Measurements from ENCODE around the gene LENG8.
"Not testable (repeated sequence)": the region's sequence is repeated elsewhere in the genome, so short reads cannot be mapped to it uniquely, and the experiment has no call there.

LENG8 gene

GRCh38 chr19:54459282-54460229 is 10.6 kb downstream of the LENG8 start:
- no peaks in the 10 kb centered on the region for H3K27me3 Mint-ChIP-seq
- peak overlapping the region; percentile 77 for H3K27ac Mint-ChIP-seq
- DNase-seq: no peak
- no peak overlapping the region for H3K4me3 Mint-ChIP-seq
- H3K4me1 Mint-ChIP-seq (ENCODE audit: low read depth): peaks cover 37% of the 10 kb centered on the region
- peaks cover 85% of the 10 kb centered on the region for H3K36me3 Mint-ChIP-seq (ENCODE audit: low read depth)
- no peaks in the 10 kb centered on the region for H3K9me3 Mint-ChIP-seq

DNA sequence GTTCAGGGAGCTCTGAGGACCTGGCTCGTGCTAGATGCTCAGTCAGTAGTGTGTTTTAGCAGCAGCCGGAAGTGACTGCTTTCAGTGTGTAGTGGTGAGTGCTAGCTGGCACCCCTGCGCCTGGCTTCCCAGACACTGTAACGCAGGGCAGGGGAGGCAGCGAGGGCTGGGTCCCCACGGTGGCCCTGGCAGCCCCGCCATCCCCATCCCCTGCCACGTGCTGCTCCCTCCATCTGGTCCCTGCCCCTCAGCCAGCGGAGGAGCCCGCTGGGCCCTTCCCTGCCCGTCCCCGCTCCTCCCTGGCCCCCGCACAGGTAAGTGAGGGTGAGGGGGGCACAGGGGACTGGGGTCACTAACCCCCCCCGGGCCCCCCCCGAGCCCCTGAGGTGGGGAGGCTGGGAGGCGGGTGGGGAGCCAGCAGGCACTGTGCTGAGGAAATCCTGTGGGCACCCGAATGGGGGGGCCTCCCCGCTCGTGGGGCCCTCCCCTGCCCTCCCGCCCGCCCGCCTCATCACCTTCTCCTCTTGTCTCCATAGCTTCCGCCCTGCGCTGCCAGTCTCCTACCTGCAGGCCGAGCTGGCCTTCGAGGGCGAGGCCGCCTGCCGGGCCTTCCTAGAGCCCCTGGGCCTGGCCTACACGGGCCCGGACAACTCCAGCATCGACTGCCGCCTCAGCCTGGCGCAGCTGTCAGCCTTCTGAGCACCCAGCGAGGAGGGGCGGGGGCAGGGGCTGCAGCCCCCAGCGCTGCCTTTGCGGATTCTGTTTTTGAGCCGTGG is 11.4 kb downstream of the LENG8 start:
- Mint-ChIP-seq H3K4me1 (ENCODE audit: low read depth) (peaks cover 39% of the 10 kb centered on the region), H3K36me3 (ENCODE audit: low read depth) (peaks cover 76% of the 10 kb centered on the region), H3K27me3 (peaks cover 3% of the 10 kb centered on the region), H3K9me3 (no peaks in the 10 kb centered on the region), H3K4me3 (no peak overlapping the region), H3K27ac (peak overlapping the region; percentile 77)
- no peak for DNase-seq

DNA sequence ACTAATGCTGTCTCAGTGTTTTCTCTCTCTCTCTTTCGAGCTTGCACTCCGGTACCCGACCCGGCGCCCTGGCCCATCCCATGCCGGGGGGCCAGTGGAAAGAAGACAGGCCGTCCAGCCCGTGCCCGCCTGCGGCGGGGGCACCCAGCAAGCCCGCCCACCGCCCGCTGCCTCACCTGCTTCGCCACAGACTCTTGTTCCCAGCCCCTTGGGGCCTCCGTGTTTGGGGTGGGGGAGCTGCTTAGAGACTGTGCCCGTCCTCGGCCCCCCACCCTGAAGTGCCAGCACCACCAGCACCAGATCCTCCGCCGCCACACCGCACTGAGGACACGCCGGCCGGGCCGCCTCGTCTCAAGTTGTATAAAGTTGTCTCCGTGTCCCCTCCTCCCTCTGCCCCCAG is 12.2 kb downstream of the LENG8 start:
- peak overlapping the region; percentile 77 for H3K4me3 Mint-ChIP-seq
- H3K9me3 Mint-ChIP-seq: no peaks in the 10 kb centered on the region
- peaks cover 70% of the 10 kb centered on the region for H3K36me3 Mint-ChIP-seq (ENCODE audit: low read depth)
- peaks cover 39% of the 10 kb centered on the region for H3K4me1 Mint-ChIP-seq (ENCODE audit: low read depth)
- H3K27ac Mint-ChIP-seq: peak overlapping the region; percentile 82
- DNase-seq: no peak
- H3K27me3 Mint-ChIP-seq: peaks cover 8% of the 10 kb centered on the region

DNA sequence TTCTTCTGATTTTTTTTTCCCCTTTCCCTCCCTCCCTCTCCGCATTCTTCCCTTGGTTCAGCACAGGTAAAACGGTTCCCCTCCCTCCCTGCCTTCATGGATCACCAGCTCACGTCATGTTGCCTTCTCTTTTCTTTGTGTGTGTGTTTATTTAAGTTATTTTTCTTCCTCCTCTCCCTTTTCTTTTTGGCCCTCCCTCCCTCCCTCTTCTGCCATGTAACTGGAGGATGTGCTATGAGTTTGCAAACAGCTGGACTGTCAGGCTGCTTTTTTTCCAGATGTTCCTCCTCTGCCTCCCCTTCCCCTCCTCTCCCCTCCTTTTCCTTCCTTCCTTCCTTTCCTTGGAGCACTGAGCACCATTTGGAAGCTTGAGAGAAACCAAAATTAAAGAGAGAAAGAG is 12.6 kb downstream of the LENG8 start:
- no peak for DNase-seq
- H3K27ac Mint-ChIP-seq: peak overlapping the region; percentile 82

DNA sequence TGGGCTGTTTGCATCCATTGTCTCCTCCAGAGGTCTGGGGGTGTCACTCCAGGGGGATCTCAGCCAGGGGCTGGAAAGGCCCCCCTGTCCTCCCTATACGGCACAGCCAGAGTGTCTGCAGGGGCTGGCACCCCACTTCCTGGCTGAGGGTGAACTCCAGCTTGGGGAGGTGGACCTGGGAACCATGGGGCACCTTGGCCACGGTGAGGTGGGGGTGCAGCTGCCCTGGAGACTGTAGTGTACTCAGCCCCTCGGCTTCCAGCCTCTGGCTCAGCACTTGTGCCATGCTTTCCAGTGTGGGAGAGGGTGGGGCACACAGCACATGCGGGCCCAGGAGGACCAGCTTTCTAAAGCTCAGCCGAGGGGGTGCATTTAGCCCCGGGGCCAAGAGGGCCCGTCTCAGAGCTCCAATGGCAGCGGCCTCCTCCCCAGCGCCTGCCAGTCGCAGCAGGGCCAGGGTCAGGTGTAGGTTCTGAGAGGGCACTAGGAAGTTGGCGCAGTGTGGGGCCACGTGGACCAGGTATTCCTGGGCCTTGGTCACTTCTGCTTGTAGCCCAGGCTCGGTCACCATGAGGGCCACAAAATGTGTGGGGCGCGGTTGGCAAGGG is 13.2 kb downstream of the LENG8 start:
- Mint-ChIP-seq H3K27me3 (peaks cover 13% of the 10 kb centered on the region), H3K36me3 (ENCODE audit: low read depth) (peaks cover 61% of the 10 kb centered on the region), H3K4me3 (peak overlapping the region; percentile 77), H3K9me3 (no peaks in the 10 kb centered on the region), H3K4me1 (ENCODE audit: low read depth) (peaks cover 39% of the 10 kb centered on the region), H3K27ac (peak overlapping the region; percentile 82)
- DNase-seq: no peak

More for the DNA sequence above, 12.6 kb downstream of the LENG8 start:
- H3K36me3 Mint-ChIP-seq (ENCODE audit: low read depth): peaks cover 66% of the 10 kb centered on the region
- no peaks in the 10 kb centered on the region for H3K9me3 Mint-ChIP-seq
- peaks cover 39% of the 10 kb centered on the region for H3K4me1 Mint-ChIP-seq (ENCODE audit: low read depth)
- peaks cover 12% of the 10 kb centered on the region for H3K27me3 Mint-ChIP-seq
- H3K4me3 Mint-ChIP-seq: peak overlapping the region; percentile 77

DNA sequence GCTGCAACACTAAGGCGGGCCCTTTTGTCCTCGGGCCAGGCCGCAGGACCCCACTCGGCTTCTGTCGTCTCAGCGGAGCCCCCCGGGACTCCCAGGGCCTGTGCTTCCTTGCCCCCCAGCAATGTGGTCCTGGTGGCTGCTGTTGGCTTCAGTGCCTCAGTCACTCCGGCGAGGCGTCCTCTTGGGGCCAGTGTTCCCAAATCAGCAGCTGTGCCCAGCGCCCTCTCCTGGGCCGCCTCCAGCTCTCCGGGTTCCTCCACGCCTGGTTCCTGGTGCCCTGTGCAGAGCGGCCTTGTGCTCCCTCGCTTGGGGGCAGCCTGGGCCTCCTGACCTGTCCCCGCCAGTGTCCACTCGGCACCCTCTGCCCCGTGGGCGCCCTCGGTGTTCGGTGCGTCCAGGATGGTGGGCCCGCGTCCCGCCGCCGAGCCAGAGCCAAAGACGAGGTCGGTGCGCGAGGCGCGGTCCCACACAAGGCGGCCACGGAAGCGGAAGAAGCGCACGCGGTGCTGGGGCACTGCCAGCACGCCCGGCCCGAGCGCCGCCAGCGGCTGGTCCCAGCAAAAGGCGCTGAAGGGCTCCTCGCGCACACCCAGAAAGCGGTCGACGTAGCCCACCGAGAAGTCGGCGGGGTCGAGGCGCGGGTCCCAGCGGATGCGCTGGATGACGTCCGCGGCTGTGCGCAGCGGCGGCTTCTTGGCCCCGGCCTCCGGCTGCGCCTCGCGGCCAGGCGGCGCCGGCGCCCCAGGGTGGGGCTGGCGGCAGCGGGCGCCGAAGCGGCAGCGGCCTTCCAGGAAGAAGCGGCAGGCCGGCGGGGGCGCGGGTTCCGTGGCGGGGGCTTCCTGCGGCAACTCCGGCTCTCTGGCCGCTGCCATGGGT is 13.9 kb downstream of the LENG8 start:
- peaks cover 39% of the 10 kb centered on the region for H3K4me1 Mint-ChIP-seq (ENCODE audit: low read depth)
- H3K4me3 Mint-ChIP-seq: peak overlapping the region; percentile 80
- peak overlapping the region; percentile 95 for H3K27ac Mint-ChIP-seq
- H3K27me3 Mint-ChIP-seq: peaks cover 13% of the 10 kb centered on the region
- no peaks in the 10 kb centered on the region for H3K9me3 Mint-ChIP-seq
- DNase-seq: peak; percentile 82
- peaks cover 53% of the 10 kb centered on the region for H3K36me3 Mint-ChIP-seq (ENCODE audit: low read depth)

DNA sequence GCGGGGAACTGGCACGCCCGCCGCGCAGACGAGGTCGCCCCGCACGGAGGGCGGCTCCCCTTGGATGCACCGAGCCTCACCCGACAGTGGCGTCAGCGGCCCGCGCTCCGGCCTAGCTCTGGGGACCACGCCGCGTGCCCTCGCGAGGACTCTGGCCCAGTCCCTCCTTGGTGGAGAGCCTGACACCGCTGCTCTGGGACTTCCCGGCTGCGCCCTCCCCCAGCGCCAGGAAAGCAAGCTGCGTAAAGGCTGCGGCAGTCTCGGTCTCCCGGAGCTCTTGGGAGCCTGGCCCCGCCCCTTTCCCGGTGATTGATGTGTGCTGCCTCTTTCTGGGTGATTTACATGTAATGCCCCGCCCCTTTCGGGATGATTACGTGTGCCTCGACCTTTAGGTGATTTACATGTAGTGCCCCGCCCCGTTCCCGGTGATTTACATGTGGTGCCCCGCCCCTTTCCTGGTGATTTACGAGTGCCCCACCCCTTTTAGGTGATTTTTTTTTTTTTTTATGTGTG is 14.6 kb downstream of the LENG8 start, which contains the start of gene LENG9:
Gene LENG9, minus strand, starts transcription at position 248 of the 513 bp plus-strand sequence. CDS start 252 bp downstream, outside the sequence.
- peak; percentile 94 for DNase-seq
- H3K27ac Mint-ChIP-seq: peak within 1 kb of the TSS; percentile 95
- peak within 1 kb of the TSS; percentile 80 for H3K4me3 Mint-ChIP-seq
- H3K9me3 Mint-ChIP-seq: no peaks in the 10 kb centered on the region
- peaks cover 19% of the 10 kb centered on the region for H3K27me3 Mint-ChIP-seq
- peaks cover 32% of the 10 kb centered on the region for H3K4me1 Mint-ChIP-seq (ENCODE audit: low read depth)
- peaks cover 46% of the 10 kb centered on the region for H3K36me3 Mint-ChIP-seq (ENCODE audit: low read depth)

DNA sequence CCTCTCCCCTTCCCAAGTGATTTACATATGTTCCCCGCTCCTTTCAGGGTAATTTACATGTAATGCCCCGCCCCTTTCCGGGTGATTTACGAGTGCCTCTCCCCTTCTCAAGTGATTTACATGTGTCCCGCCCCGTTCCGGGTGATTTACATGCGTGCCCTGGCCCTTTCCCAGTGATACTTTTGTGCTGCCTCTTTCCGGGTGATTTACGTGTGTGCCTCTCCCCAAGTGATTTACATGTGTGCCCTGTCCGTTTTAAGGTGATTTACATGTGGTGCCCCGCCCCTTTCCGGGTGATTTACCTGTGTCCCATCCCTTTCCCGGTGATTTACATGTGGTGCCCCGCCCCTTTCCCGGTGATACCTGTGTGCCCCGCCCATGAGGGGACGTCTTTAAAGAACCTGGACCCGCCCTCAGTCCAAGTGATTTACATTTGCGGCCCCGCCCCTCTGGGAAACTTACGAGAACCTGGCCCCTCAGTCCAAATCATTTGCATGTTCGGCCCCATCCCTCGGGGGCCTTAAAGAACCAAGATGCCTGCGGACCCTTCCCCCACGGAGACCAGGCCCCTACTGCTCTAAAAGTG is 15.1 kb downstream of the LENG8 start:
- peak overlapping the region; percentile 95 for H3K27ac Mint-ChIP-seq
- peaks cover 41% of the 10 kb centered on the region for H3K36me3 Mint-ChIP-seq (ENCODE audit: low read depth)
- peaks cover 27% of the 10 kb centered on the region for H3K4me1 Mint-ChIP-seq (ENCODE audit: low read depth)
- H3K9me3 Mint-ChIP-seq: no peaks in the 10 kb centered on the region
- DNase-seq: peak; percentile 89
- H3K27me3 Mint-ChIP-seq: peaks cover 24% of the 10 kb centered on the region
- peak overlapping the region; percentile 80 for H3K4me3 Mint-ChIP-seq

DNA sequence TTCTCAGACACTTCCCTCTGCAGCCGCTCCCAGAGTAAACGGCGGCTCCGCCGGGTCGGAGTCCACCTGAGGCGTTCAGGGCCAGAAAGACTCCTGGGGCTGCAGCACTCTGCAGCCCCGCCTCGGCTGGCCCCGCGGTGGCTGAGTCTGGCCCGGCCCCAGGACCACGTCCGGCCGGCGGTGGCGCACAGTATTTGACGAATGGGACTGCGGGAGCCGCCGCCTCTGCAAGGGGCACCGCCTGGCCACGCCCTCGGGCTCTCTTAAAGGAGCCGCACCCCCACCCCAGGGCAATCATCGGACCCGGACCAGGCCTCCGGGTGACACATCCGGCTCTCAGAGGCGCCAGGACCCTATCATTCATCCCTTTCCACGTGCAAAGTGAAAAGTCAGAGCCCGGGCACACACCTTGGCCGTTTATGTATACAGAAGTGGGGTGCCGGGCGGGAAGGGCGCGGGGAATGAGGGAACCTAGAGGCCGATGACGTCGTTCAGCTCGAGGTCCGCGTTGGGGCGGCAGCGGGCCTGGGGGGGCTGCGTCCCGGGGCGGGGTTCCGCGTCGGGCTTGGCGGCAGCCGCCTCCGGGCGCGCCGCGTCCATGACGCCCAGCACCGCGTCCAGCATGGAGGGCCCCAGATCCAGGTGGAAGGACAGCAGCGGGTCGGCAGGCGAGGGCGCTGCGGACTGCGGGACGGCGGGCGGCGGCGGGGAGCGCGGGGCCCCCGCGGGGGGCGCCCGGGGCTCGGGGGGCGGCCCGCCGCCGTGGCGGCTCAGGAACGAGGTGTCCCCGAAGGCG is 15.8 kb downstream of the LENG8 start:
- DNase-seq: peak; percentile 87
- peaks cover 34% of the 10 kb centered on the region for H3K36me3 Mint-ChIP-seq (ENCODE audit: low read depth)
- H3K9me3 Mint-ChIP-seq: no peaks in the 10 kb centered on the region
- peaks cover 23% of the 10 kb centered on the region for H3K4me1 Mint-ChIP-seq (ENCODE audit: low read depth)
- H3K4me3 Mint-ChIP-seq: peak overlapping the region; percentile 80
- H3K27me3 Mint-ChIP-seq: peaks cover 31% of the 10 kb centered on the region
- H3K27ac Mint-ChIP-seq: peak overlapping the region; percentile 95

DNA sequence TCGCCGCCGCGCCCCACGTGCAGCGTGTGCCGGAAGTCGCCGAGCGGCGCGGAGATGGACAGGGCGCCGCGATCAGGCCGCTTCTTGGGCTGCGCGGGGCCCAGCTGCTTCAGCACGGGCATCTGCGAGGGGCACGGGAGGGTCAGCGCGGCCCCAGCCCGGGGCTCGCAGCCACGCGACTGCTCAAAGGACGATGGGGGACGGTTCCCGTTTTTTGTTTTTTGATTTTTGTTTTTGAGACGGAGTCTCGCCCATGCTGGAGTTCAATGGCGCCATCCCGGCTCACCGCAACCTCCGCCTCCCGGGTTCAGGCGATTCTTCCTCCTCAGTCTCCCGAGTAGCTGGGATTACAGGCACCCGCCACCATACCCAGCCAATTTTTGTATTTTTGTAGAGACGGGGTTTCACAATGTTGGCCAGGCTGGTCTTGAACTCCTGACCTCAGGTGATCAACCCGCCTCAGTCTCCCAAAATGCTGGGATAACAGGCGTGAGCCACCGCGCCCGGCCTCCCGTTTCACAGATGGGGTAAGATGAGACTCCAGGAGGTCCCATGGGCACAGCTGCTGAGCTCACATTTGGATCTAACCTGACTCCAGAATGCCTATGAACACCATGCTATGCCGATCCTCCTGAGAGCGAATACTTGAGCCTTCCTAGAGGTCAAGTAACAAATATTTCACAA is 16.6 kb downstream of the LENG8 start:
- no peaks in the 10 kb centered on the region for H3K9me3 Mint-ChIP-seq
- peak overlapping the region; percentile 44 for H3K27ac Mint-ChIP-seq
- H3K36me3 Mint-ChIP-seq (ENCODE audit: low read depth): peaks cover 31% of the 10 kb centered on the region
- peaks cover 23% of the 10 kb centered on the region for H3K4me1 Mint-ChIP-seq (ENCODE audit: low read depth)
- H3K4me3 Mint-ChIP-seq: peak overlapping the region; percentile 45
- no peak for DNase-seq
- peaks cover 39% of the 10 kb centered on the region for H3K27me3 Mint-ChIP-seq

DNA sequence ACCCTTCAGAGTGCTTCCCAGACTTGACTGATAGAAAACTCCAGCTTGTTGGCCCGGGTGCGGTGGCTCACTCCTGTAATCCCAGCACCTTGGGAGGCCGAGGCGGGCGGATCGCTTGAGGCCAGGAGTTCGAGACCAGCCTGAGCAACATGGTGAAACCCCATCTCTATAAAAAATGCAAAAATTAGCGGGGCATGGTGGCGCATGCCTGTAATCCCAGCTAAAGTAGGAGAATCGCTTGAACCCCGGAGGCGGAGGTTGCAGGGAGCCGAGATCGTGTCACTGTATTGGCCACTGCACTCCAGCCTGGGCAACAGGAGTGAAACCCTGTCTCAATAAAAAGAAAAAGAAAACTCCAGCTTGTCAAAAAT is 17.1 kb downstream of the LENG8 start:
- Mint-ChIP-seq H3K27me3 (peaks cover 42% of the 10 kb centered on the region), H3K4me1 (ENCODE audit: low read depth) (peaks cover 24% of the 10 kb centered on the region), H3K36me3 (ENCODE audit: low read depth) (peaks cover 26% of the 10 kb centered on the region), H3K27ac (peak overlapping the region; percentile 18), H3K4me3 (peak overlapping the region; percentile 45)
- not testable (repeated sequence) for DNase-seq, H3K9me3 Mint-ChIP-seq

- H3K4me1 Mint-ChIP-seq (ENCODE audit: low read depth): peaks cover 14% of the 10 kb centered on the region
- H3K4me3 Mint-ChIP-seq: no peak overlapping the region
- H3K9me3 Mint-ChIP-seq: no peaks in the 10 kb centered on the region
- peaks cover 56% of the 10 kb centered on the region for H3K27me3 Mint-ChIP-seq
- DNase-seq: no peak
- no peaks in the 10 kb centered on the region for H3K36me3 Mint-ChIP-seq (ENCODE audit: low read depth)
- no peak overlapping the region for H3K27ac Mint-ChIP-seq
Measured at GRCh38 chr19:54469496-54469934, 20.5 kb downstream of the LENG8 start.
